Activated naive CD8-positive, alpha-beta T cell treated with anti-CD3 and anti-CD28 coated beads, Interleukin-2, amount 10 ng/mL, durations not matched to agents 7 days and 5 days (primary cell): ENCODE results near the gene SLC25A1. TPM values are rescaled to one million over a fixed set of nuclear protein-coding genes. Genes with fewer than 3 reads are reported as not detected.

Experiments
- ATAC-seq: fragments of 150-1000 bp; cut with Tn5 transposase; one replicate; pipeline ENCODE4 v1.10.0; 2021; ENCODE audit warnings: low read depth, moderate library complexity
- POLR2A ChIA-PET: fragments of 350-600 bp; sonication (Branson Sonifier 250); formaldehyde crosslinking; loops from one replicate; lab custom pipeline; 2021; ENCODE audit warnings: antibody characterized with exemption; lab: Charles Lee
- DNase-seq: peaks from one replicate; pipeline ENCODE4 v3.0.0; 2021
- H3K27ac Mint-ChIP-seq: one replicate; pipeline ENCODE4 v1.8.0; 2022; ENCODE audit warnings: mild to moderate bottlenecking, mixed read lengths
- H3K27me3 Mint-ChIP-seq: one replicate; pipeline ENCODE4 v1.8.0; 2022; ENCODE audit warnings: mild to moderate bottlenecking, moderate library complexity, mixed read lengths
- H3K36me3 Mint-ChIP-seq: one replicate; pipeline ENCODE4 v1.8.0; 2021; ENCODE audit warnings: mild to moderate bottlenecking, mixed read lengths
- H3K4me1 Mint-ChIP-seq: one replicate; pipeline ENCODE4 v1.8.0; 2021; ENCODE audit warnings: mixed read lengths
- H3K4me3 Mint-ChIP-seq: one replicate; pipeline ENCODE4 v1.8.0; 2022; ENCODE audit warnings: mild to moderate bottlenecking, moderate library complexity, mixed read lengths
- H3K9me3 Mint-ChIP-seq: one replicate; pipeline ENCODE4 v1.8.0; 2021; ENCODE audit warnings: mixed read lengths
- total RNA-seq, 2 experiments: library from RNA; stranded (reverse); gene quantifications; one replicate each; pipeline ENCODE4 v1.2.3, GENCODE V29; 2021

The SLC25A1 gene
- total RNA-seq, 2 experiments from 2014 or later = 63.2 to 66.3 TPM

DNA sequence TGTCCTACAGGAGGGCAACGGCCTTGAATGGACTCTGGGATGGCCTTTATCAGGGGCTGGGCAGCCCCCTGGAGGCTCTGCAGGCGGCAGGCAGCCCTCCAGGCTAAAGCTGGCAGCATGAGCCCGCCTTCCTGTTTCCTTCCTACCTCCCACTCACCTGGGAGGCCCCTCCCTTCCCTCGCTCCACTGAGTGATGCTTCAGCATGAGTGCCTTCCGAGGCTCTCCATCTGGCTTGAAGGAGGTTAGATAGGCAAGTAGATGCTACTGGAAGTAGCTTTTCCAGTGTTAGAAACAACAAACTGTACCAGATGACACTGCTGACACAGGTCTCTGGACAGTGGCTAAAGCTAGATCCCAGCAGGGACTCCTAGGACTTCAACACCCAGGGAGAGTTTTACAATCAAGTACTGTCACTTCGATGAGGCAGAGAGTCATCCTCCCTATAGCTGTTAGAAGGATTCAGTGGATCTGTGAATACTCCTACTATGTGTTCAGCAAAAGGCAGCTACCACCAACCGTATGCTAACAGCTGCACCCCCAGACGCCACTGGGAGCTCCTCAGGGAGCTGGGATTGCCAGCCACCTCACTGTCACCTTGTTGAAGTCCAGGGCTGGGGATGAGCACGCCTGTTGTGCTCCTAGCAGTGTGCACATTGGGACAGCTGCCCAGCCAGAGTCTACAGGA is 4.1 kb upstream of the SLC25A1 start:
- Mint-ChIP-seq H3K27me3 (peaks cover 6% of the 10 kb centered on the region), H3K9me3 (no peaks in the 10 kb centered on the region), H3K4me3 (no peak overlapping the region), H3K27ac (no peak overlapping the region), H3K36me3 (no peaks in the 10 kb centered on the region), H3K4me1 (peaks cover 16% of the 10 kb centered on the region)
- POLR2A ChIA-PET = interaction anchor here (1.3 kb wide), 1 partner anchor 297 kb away, joined by 4 read pairs; the partner anchor contains the start of gene CDC45
- ATAC-seq (no peak), DNase-seq (no peak)

DNA sequence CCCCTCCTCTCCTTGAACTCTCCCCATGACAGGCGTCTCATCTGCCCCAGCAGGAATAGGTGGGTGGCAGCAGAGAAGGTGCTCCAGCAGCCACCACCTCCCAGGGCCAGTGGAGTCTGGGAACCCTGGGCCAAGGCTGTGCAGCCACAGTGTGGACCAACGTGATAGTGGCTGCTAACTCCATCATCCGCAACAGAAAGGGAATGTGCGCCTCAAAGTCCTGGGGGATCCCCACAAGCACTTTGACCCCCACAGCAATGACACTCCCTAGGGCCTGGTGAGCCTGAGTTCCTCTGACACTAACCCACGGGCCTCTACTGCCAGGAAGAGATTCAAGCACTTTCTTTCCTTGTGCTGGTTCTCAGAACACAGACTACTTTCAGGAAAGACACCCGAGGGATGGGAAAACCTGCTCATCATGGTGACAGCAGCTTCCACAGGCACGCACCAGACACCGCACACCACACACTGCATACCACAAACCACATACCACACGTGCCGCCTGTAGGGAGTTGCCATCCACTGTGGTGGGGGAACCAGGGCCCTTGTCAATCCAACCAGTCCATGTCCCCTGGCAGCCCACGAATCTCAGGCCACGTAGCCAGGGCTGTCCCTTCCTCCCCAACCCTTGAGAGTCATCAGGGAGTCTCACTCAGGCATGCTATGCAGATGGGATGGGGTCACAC is 3.4 kb upstream of the SLC25A1 start:
- H3K4me3 Mint-ChIP-seq = no peak overlapping the region
- POLR2A ChIA-PET = no interaction called here

DNA sequence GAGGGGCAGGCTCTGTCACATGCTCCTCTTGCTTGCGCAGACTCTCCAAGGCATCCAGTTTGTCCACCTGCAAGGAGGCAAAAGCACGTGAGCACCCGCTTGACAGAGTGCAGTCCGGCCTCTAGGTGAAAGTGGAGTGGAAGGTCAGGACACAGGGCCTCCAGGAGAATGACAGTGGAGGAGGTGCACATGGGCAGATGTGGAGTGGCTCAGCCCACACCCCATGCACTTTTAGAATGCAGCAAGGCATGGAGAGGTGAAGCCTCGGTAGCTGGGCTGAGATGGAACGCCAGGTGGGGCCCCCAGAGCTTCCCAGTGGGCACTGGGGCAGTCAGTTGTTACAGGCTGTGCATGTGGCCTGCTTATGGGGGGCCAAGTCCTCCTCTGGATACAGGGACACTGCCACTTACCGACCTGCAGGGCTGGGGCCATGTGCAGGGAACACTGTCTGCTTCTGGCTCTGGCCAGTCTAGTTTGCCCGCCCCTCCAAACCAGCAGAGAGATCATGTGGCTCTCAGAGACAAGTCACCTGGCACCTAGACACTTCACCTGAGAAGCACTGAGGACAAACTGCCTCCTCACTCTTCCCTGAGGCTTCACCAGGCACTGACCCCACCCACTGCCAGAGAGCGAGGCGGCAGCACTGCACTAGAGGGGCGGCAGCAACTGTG is 2.3 kb upstream of the SLC25A1 start:
- ATAC-seq = no peak
- H3K4me3 Mint-ChIP-seq = no peak overlapping the region
- H3K9me3 Mint-ChIP-seq = no peaks in the 10 kb centered on the region

More for the DNA sequence above, 3.4 kb upstream of the SLC25A1 start:
- H3K36me3 Mint-ChIP-seq = no peaks in the 10 kb centered on the region
- peaks cover 16% of the 10 kb centered on the region for H3K4me1 Mint-ChIP-seq
- ATAC-seq (no peak), DNase-seq (no peak)
- peaks cover 6% of the 10 kb centered on the region for H3K27me3 Mint-ChIP-seq
- H3K9me3 Mint-ChIP-seq = no peaks in the 10 kb centered on the region
- peak overlapping the region; percentile 48 for H3K27ac Mint-ChIP-seq

DNA sequence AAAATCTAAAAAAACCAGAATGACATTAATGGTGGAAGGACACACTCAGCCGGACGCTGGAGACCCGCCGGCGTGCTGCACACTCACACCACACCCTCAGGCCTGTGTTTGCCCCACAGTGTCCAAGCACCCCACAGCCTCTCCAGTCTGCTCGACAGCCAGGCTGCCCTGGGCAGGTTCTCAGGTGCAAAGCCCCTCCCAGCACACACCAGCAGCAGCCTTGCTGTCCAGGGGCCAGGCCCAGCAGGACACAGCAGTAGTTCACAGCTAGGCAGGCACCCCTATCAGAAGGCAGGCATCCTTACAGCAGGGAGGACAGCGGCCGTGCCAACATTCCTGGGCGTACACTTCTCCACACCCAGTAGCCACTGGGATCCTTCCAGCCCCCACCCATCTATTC is 1.7 kb upstream of the SLC25A1 start:
- Mint-ChIP-seq H3K36me3 (no peaks in the 10 kb centered on the region), H3K9me3 (no peaks in the 10 kb centered on the region), H3K27ac (no peak overlapping the region), H3K4me3 (no peak overlapping the region), H3K4me1 (peaks cover 22% of the 10 kb centered on the region), H3K27me3 (peaks cover 6% of the 10 kb centered on the region)
- DNase-seq (no peak), ATAC-seq (no peak)
- POLR2A ChIA-PET = interaction anchor here (3.3 kb wide), 1 partner anchor 36 kb away, joined by 12 read pairs; the partner anchor contains the start of gene ESS2

More for the DNA sequence above, 2.3 kb upstream of the SLC25A1 start:
- H3K36me3 Mint-ChIP-seq = no peaks in the 10 kb centered on the region
- peaks cover 20% of the 10 kb centered on the region for H3K4me1 Mint-ChIP-seq
- H3K27me3 Mint-ChIP-seq = peaks cover 6% of the 10 kb centered on the region
- H3K27ac Mint-ChIP-seq = no peak overlapping the region
- no peak for DNase-seq
- POLR2A ChIA-PET = no interaction called here

DNA sequence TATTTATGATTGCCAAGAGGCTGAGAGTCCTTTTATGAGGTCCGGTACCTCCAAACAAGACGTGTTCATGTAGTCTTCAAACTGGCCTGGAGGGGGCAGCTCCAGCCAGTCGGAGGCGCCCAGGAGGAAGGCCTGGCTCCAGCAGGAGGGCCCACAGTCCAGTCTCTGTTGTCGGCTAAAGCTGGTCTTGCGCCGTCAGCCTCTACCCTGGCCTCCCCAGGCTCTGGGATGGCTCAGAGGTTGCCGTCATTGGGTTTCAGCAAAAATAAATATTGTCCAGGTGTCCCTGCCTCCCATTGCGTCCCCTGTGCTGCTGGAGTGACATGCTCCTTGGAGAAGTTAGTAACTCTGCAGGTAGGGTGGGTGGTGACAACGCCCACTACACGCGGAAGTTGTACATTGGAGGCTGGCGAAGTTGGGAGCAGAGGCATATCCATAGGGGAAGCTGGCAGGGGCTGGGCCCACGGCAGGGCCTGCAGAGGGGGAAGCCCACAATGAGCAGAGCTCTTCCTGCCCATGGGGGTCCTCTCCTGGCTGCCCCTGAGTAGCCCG is 1.0 kb upstream of the SLC25A1 start:
- Mint-ChIP-seq H3K27me3 (peaks cover 6% of the 10 kb centered on the region), H3K9me3 (no peaks in the 10 kb centered on the region), H3K4me3 (peak overlapping the region; percentile 80), H3K4me1 (peaks cover 22% of the 10 kb centered on the region), H3K36me3 (no peaks in the 10 kb centered on the region), H3K27ac (peak overlapping the region; percentile 54)
- DNase-seq (no peak), ATAC-seq (peak; percentile 41)
- POLR2A ChIA-PET = interaction anchor here (1.2 to 3.3 kb wide), 2 partner anchors 35 to 58 kb away, joined by 5 to 12 read pairs; partner anchors contain the start of genes DGCR2 and ESS2

DNA sequence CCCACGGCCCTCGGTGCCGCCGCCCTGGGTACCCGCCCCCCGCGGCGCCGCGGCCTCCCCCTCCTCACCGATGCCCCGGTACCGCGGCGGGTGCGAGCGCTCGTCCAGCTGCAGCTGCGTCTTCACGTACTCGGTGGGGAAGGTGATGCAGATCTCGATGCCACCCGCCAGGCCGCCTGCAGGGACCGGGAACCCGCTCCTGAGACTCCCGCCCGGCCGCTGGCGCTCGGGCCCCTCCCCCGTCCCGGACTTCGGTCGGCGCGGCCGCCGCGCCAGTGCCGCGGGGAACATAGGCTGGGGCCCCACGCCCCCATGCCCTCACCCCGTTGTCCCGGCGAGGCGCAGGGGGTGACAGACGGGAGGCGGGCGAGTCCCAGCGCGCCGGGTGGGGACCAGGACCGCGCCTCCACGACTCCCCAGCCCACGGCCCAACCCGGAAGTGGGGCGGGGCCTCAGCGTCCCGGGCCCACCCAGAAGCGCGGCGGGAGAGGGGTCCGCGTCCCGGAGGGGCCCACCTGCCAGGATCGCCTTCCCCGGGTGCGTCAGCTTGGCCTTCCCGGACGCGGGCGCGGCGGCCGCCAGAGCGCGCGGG is 375 bp downstream of the SLC25A1 start:
- Mint-ChIP-seq H3K4me3 (peak overlapping the region; percentile 71), H3K36me3 (no peaks in the 10 kb centered on the region), H3K9me3 (no peaks in the 10 kb centered on the region), H3K4me1 (peaks cover 26% of the 10 kb centered on the region), H3K27me3 (peaks cover 6% of the 10 kb centered on the region), H3K27ac (no peak overlapping the region)
- POLR2A ChIA-PET = interaction anchor here (0.9 to 3.3 kb wide), 6 partner anchors 9 to 302 kb away, joined by 3 to 12 read pairs (median 4); partner anchors contain the start of genes CDC45, DGCR2 and ESS2
- ATAC-seq (peak; percentile 52), DNase-seq (no peak)

DNA sequence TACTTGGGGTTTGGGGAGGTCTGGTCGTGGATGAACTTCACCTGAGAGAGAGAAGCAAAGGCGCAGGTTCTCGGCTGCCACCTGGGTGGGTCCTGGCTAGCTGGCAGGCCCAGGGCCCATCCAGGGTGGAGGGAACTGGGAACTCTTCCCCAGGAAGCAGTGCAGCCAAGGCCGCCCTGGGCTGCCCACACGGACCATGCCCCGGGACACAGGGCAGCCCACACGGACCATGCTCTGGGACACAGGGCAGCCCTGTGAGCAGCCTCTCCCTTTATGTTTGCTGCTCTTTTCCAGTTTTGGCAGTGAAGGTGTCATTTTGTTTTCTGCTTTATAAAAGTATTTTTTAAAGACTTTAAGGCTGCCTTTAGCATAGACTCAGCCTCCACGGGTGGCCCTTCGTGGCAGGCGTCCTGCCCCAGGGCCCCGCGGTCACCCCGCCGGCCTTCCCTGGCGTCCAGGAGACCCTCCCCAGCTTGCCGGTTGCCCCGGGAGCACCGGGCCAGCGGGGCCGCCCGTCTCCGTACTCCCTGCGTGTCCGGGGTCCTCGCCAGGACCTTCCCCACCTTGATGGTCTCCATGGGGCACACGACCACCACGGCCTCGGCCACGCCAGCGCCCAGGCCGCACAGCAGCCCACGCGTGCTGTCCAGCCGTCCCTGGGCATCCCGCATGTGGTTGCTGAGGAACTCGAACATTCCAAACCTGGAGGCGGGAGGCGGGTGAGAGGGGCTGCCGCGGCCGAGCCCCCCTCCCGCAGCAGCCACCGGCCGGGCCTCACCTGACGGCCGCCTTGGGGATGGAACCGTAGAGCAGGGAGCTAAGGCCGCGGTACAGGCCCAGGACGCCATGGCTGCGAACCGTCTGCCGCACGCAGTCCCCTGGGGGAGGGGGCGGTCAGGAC is 1.1 kb downstream of the SLC25A1 start:
- POLR2A ChIA-PET = interaction anchor here (0.6 to 3.3 kb wide), 4 partner anchors 8 to 360 kb away, joined by 4 to 12 read pairs (median 4); partner anchors contain the start of gene ESS2
- peak overlapping the region; percentile 48 for H3K27ac Mint-ChIP-seq

DNA sequence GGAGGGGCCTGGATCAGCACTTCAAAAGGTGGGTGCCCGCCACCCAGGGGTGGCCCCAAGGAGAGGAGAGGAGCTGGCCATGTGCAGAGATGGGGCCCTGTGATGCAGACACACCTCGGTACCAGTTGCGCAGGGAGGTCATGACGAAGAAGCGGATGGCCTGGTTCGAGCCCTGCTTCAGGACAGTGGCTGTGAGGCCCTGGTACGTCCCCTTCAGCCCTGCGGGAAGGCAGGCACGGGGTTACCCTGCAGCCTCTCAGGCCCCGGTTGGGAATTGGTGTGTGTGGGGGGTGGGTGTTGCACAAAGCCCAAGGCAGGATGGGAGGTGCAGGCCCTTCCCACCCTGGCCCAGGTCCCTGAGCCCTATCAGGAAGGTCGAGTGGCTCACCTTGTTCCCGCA is 1.8 kb downstream of the SLC25A1 start:
- Mint-ChIP-seq H3K4me1 (peaks cover 29% of the 10 kb centered on the region), H3K36me3 (no peaks in the 10 kb centered on the region), H3K27ac (peak overlapping the region; percentile 38), H3K4me3 (peak overlapping the region; percentile 59), H3K9me3 (no peaks in the 10 kb centered on the region), H3K27me3 (peaks cover under 1% of the 10 kb centered on the region)
- POLR2A ChIA-PET = interaction anchor here (0.6 kb wide), 1 partner anchor 361 kb away, joined by 4 read pairs; no protein-coding TSS in a partner anchor
- ATAC-seq (no peak), DNase-seq (no peak)

More for the DNA sequence above, 1.1 kb downstream of the SLC25A1 start:
- Mint-ChIP-seq H3K4me1 (peaks cover 31% of the 10 kb centered on the region), H3K27me3 (peaks cover 6% of the 10 kb centered on the region), H3K9me3 (no peaks in the 10 kb centered on the region), H3K4me3 (peak overlapping the region; percentile 64), H3K36me3 (no peaks in the 10 kb centered on the region)
- ATAC-seq (no peak), DNase-seq (no peak)

DNA sequence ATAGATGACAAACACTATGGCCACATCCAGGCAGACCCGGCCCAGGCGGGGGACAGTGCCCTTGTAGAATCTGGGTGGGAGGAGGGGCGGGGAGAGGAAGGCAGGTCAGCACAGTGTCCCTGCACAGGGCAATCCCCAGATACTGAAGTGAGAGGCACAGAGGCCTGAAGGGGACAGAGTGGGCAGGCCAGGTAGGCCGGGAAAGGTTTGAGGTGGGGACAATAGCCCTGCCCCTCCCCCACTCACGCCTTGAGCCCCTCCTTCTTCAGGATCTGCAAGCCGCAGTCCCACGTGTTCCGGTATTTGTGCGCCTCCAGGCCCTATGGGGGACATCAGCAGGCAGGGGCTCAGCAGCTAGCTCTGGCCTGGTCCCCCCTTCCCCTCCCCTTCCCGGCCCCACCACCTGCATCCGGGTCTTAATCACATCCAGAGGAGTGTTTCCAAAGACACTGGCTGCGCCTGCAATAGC is 2.3 kb downstream of the SLC25A1 start:
- Mint-ChIP-seq H3K27ac (peak overlapping the region; percentile 56), H3K36me3 (no peaks in the 10 kb centered on the region), H3K9me3 (no peaks in the 10 kb centered on the region), H3K4me1 (peaks cover 26% of the 10 kb centered on the region), H3K27me3 (no peaks in the 10 kb centered on the region), H3K4me3 (peak overlapping the region; percentile 57)
- ATAC-seq = no peak
- POLR2A ChIA-PET = interaction anchor here (0.7 kb wide), 1 partner anchor 19 kb away, joined by 3 read pairs; no protein-coding TSS in a partner anchor
- DNase-seq = no peak

DNA sequence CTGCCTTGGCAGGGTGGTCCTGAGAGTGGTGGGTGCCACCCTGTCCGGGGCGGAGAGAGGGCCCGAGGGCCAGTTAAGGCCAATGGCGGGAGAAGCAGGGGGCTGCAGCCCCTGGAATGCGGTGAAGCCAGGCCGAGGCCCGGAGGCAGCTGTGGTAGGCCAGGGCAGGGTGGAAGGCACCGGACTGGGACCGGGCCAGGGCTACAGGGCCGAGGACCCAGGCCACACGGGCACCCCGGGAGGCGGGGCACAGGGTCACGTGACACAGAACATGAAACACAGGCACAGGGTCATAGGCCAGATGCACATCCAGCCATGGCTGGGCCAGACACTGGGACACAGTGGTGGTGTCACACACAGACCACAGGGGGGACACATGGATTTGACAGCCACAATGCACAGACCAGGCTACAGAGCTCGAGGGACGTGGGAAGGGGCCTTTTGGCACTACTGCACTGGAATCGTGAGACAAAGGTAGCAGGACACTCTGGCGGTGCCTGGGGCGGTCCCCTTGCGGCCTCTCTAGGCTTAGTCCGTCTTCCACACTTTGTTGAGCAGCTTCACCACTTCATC is 2.8 kb downstream of the SLC25A1 start:
- H3K4me3 Mint-ChIP-seq = peak overlapping the region; percentile 57

DNA sequence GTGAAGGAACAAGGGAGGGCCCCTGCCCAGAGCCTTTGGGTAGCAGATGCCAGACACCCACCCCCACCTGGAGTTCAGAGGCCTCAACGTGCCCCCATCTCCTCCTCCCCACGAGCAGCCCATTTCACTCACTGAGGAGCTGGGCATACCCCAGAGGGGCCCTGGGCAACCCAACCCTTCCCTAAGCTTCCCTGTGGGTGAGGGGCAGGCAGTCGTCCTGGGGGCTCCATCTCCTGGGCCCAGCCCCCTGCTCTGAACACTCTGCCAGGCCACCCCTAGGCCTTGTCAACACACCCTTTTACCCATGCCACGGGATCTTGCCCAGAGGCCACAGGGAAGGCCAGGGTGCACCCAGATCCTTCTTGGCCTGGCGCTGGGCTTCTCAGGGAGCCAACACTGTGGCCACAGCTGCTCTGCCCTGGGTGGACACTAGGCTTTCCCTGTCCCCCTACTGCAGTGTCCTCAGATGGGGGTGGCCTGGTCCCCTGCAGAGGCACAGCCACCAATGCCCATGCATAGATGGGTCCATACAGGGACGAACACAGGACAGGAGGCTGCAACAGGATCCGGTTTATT is 3.4 kb downstream of the SLC25A1 start:
- no peak overlapping the region for H3K27ac Mint-ChIP-seq
- H3K9me3 Mint-ChIP-seq = no peaks in the 10 kb centered on the region
- ATAC-seq (no peak), DNase-seq (no peak)
- H3K4me3 Mint-ChIP-seq = no peak overlapping the region
- no peaks in the 10 kb centered on the region for H3K36me3 Mint-ChIP-seq
- H3K27me3 Mint-ChIP-seq = peaks cover 7% of the 10 kb centered on the region
- peaks cover 32% of the 10 kb centered on the region for H3K4me1 Mint-ChIP-seq
- POLR2A ChIA-PET = interaction anchor here (1.3 to 2.4 kb wide), 2 partner anchors 8 to 53 kb away, joined by 5 to 7 read pairs; partner anchors contain the start of gene DGCR2

More for the DNA sequence above, 2.8 kb downstream of the SLC25A1 start:
- no peaks in the 10 kb centered on the region for H3K9me3 Mint-ChIP-seq
- no peaks in the 10 kb centered on the region for H3K36me3 Mint-ChIP-seq
- POLR2A ChIA-PET = interaction anchor here (0.7 to 1.3 kb wide), 2 partner anchors 8 to 19 kb away, joined by 3 to 5 read pairs; no protein-coding TSS in a partner anchor
- H3K27ac Mint-ChIP-seq = no peak overlapping the region
- H3K27me3 Mint-ChIP-seq = peaks cover 1% of the 10 kb centered on the region
- DNase-seq (no peak), ATAC-seq (no peak)
- peaks cover 26% of the 10 kb centered on the region for H3K4me1 Mint-ChIP-seq
